GM12872 (cell line): Measurements from ENCODE around the gene DCC.

ENCODE experiments used
- CTCF ChIP-seq: IDR thresholded peaks from 3 replicates; pipeline ENCODE4 v1.5.1; 2011; ENCODE audit warnings: low read depth, mild to moderate bottlenecking, low read length, moderate library complexity; ENCODE audit not compliant: insufficient read depth

The DCC gene

GRCh38 chr18:52920665-52921064 is 580.7 kb downstream of the DCC start:
- TF ChIP-seq CTCF = no peak

- no peak for TF ChIP-seq CTCF
Measured at GRCh38 chr18:52933356-52933755, 593.4 kb downstream of the DCC start.

- TF ChIP-seq CTCF = no peak
Measured at GRCh38 chr18:52936931-52937330, 596.9 kb downstream of the DCC start.

GRCh38 chr18:52937840-52938239 is 597.8 kb downstream of the DCC start:
- TF ChIP-seq CTCF = no peak

- no peak for TF ChIP-seq CTCF
Measured at GRCh38 chr18:52945552-52945951, 605.6 kb downstream of the DCC start.

GRCh38 chr18:52948868-52949444 is 609.0 kb downstream of the DCC start:
- TF ChIP-seq CTCF = no peak

GRCh38 chr18:52950155-52950554 is 610.2 kb downstream of the DCC start:
- TF ChIP-seq CTCF = no peak
